ENCODE results near the gene TNRC6A.

GRCh38 chr16:24849641-24850040, 120.2 kb downstream of the TNRC6A start:
- TF ChIP-seq EZH2 (IDR thresholded peaks at IDR 0.05; ENCODE audit: insufficient read depth, poor library complexity, severe bottlenecking) (no peak), EZH2phosphoT487 (IDR thresholded peaks at IDR 0.05; ENCODE audit: insufficient read depth, low read depth) (no peak)
